GM18873 (cell line): ENCODE measurements around the gene LAYN.
A peak's percentile ranks its signal among the peaks of the same experiment; 100 is the strongest.

Source experiments
- ATAC-seq: cut with Tn5 transposase; IDR thresholded peaks from one replicate; pipeline ENCODE4 v1.9.1; 2021; ENCODE audit warnings: mild to moderate bottlenecking, moderate library complexity, moderate number of reproducible peaks; ENCODE audit not compliant: unreplicated experiment, low FRiP score

LAYN gene

DNA sequence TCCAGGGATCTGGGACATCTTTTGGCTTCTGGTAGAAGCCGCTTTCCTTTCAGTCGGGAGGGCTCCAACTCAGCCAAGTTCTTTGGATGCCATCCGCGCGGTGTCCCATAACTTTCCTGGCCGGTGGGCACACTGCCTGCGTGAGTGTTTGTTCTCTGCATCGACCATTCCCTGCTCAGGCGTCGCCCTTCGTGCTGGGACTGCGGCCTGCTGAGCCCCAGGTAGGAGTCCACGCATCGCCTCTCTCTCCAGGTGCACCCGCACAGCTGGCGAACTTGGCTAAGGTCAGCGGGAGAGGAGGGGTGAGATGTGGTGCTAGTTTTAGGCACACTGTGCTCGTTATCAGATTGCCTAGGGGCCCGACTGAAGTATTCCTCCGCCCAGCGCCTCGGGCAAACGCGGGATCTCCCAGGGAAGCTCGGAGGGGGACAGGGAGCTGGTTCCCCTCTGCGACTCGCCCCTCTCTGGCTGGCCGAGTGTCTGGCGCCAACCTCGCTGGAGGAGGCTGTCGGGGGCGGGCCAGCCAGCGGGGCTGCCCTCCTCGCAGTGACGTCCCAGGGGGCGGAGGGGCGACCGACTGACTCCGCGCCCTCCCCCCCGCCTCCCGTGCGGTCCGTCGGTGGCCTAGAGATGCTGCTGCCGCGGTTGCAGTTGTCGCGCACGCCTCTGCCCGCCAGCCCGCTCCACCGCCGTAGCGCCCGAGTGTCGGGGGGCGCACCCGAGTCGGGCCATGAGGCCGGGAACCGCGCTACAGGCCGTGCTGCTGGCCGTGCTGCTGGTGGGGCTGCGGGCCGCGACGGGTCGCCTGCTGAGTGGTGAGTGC lies at the start of gene LAYN:
LAYN (plus strand) TSS at position 607 of the 823 bp plus-strand sequence; CDS start at position 731, 124 bp downstream.
- no peak for ATAC-seq

- no peak for ATAC-seq
Measured at GRCh38 chr11:111494040-111494439, 46.5 kb upstream of the LAYN start.

DNA sequence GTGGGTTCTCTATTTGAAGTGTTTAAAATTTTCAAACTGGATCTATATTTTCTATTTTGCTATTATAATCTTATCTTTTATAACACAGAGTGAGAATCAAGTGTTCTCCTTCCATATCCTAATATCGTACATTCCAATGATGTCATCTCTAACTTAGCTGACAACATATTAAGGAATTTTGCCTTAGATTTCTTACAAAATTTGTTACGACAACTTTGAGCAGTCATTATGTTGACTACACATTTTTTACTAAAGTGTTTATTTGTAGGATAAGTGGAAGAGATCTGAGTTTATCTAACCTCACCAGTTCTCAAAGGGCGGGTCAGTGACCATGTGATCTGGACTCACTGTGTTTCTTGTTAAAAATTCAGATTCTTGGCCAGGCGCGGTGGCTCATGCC lies 41.0 kb upstream of the LAYN start:
- no peak for ATAC-seq

GRCh38 chr11:111500481-111500880 lies 40.0 kb upstream of the LAYN start:
- ATAC-seq, result no peak

GRCh38 chr11:111502611-111503010 lies 37.9 kb upstream of the LAYN start:
- ATAC-seq, result no peak

- ATAC-seq, result no peak
Measured at GRCh38 chr11:111510311-111510710, 30.2 kb upstream of the LAYN start.

- ATAC-seq, result no peak
Measured at GRCh38 chr11:111512296-111513239, 28.0 kb upstream of the LAYN start, which contains the start of gene BTG4. Gene BTG4 (minus strand): TSS chr11:111512386. CDS start chr11:111498776, 13,610 bp downstream.

DNA sequence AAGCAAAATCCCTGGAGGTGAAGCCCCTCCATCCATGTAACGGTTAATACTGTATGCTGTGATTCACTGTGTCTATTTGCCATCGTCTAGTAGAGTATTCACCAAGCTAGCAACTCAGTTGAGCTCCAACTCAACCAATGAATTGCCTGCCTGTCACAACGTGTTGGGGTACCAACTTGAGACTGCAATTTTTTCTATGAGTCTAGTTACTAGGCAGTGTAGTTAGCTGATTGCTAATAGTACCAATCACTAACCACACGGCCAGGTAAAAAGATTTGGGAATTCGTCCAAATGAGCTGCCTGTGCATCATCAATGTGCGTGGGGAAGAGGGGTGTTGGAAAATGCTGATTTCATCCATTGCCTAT lies 27.3 kb upstream of the LAYN start:
- no peak for ATAC-seq

- ATAC-seq, result no peak
Measured at GRCh38 chr11:111514216-111515031, 26.1 kb upstream of the LAYN start, which contains the start of gene HOATZ. Gene HOATZ (plus strand): TSS chr11:111514778. CDS start chr11:111514785, 7 bp downstream.

GRCh38 chr11:111515591-111515990 lies 24.9 kb upstream of the LAYN start:
- no peak for ATAC-seq

DNA sequence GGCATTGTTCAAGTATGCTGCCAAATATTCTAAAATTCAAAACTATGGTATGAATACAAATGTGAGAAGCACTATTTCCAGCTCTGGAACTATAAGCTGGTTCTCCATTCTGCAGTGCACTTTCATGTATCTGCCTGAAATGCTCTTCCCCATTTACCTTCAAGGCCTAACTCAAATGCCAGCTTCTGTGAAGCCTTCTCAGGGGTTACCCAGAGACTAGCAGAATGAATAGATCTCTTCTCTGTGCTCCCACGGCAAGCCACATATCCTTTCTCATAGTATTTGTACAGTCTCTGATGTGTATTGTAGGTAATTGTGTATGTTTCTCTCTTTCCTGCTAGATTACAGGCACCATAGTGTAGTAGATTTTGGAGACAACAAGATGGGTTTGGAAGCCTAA lies 21.9 kb upstream of the LAYN start:
- ATAC-seq, result no peak

- ATAC-seq, result no peak
Measured at GRCh38 chr11:111520560-111520959, 20.0 kb upstream of the LAYN start.

- ATAC-seq, result no peak
Measured at GRCh38 chr11:111521135-111521534, 19.4 kb upstream of the LAYN start.

- no peak for ATAC-seq
Measured at GRCh38 chr11:111522426-111522825, 18.1 kb upstream of the LAYN start.

GRCh38 chr11:111523343-111523742 lies 17.2 kb upstream of the LAYN start:
- no peak for ATAC-seq

DNA sequence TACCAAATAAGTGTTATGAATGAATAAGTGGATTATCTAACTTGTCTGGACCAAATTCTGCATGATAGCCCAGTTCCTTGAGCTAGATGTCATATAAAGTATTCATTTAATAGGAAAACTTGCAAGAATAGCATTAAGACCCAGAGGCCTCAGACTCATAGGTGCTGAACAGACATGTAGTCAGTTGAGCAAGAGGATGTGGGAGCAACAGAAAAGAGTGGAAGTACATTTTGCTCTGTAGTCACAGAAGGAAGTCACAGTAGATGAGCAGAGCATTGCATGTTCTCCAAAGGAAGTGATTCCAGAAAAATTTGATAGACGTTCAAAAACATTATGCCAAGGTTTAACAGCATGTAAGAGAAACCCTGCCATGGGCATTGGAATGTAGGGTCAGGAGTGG lies 16.5 kb upstream of the LAYN start:
- ATAC-seq, result no peak

- no peak for ATAC-seq
Measured at GRCh38 chr11:111525456-111525855, 15.1 kb upstream of the LAYN start.

DNA sequence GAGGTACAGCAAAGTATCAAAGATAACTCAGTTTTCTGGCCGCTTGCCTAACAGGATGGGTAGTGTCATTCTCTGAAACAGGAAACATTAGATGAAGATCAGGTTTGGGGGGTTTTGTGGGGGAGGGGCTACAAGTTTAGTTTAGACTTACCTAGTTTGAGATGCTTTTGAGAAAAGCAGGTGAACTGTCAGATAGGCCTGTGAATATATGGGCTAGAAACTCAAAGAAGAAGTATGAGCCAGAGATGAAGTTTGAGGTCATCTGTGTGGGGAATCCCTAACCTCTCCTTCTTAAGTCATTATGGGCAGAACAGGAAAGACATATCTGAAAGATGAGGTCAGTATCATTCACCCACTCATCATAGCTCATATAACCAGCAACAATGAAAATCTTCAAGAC lies 14.0 kb upstream of the LAYN start:
- peak; percentile 50 for ATAC-seq

DNA sequence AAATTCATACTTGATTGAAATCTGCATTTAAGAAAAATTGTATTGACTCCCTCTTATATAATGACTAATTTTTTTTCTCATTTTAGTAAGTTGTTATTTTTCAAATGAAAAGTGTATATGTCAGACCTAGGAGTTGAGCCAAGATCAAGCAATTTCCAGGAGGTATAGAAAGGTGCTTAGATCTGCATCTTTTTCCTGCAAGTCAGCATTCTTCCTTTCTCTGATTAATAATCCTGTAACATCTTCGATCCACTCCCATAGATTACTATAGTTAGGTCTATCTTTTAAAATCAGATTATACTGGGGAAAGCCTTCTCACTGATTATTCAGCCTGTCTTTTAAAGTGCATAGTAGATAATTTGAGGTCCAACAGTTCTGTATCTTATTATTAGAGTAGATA lies 13.2 kb upstream of the LAYN start:
- no peak for ATAC-seq

DNA sequence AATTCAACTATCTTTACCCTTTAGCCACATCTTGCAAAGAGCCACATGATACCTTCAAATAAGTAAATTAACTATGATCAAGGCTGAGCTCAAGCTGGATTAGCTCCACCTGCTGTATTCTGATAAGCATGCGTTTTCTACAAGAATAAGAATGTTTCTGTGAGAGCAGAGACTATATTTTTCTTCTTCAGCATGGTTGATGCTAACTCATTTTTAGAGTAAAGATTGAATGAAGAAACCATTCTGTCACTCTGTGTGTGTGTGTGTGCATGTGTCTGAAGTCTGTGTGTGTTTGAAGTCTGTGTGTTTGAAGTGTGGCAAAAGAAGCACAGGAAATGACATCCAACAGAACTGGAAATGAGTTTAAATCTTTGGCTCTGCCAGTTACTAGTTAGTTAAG lies 12.0 kb upstream of the LAYN start:
- ATAC-seq, result no peak
